ENCODE results near the gene CYP4V2.

Gene CYP4V2

DNA sequence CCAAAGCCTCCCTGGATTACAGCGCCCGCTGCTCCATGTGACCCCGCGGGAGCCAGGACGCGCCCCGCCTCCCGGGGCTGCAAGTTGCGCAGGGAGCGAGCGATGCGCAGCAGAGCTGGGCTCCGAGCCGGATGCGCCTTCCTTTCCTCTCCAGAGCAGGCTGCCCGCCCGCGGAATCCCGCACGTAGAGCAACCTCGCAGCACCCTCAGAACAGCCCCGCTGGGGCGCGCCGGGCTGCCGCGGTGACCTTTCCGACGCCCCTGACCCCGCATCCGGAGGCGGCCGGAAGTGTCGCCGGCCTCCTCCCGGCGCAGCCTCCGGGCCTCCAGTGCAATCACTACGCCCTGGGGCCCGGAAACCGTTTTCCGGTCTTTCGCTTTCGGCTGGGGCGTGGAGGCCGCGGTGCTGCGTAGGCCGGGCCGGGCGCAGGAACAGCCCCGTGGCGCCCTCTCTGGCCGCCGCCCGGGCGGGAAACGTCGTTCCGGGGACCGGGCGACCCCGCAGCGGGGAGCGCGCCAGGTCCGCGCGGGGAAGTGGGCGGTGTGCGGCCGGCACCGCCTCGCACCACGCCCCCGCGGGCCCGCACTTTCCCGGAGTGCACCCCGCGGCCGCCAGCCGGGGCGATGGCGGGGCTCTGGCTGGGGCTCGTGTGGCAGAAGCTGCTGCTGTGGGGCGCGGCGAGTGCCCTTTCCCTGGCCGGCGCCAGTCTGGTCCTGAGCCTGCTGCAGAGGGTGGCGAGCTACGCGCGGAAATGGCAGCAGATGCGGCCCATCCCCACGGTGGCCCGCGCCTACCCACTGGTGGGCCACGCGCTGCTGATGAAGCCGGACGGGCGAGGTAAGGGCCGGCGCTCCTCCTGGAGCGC is at the start of gene CYP4V2:
CYP4V2 (plus strand) TSS at position 368 of the 866 bp plus-strand sequence; CDS start at position 625, 257 bp downstream.
- Histone ChIP-seq H3K36me3 (ENCODE audit: control insufficient read depth, insufficient read depth, low read length) (no peaks in the 10 kb centered on the region), H3K4me1 (ENCODE audit: control insufficient read depth, insufficient read depth, low read length) (peaks cover 8% of the 10 kb centered on the region), H3K27me3 (ENCODE audit: control insufficient read depth, insufficient read depth, low read length) (no peaks in the 10 kb centered on the region), H3K9ac (ENCODE audit: low read depth, low read length) (peak within 1 kb of the TSS; percentile 79), H3K9me3 (ENCODE audit: control insufficient read depth, insufficient read depth, low read length) (no peaks in the 10 kb centered on the region), H3K4me3 (ENCODE audit: low read depth, low read length) (peak within 1 kb of the TSS; percentile 72)

DNA sequence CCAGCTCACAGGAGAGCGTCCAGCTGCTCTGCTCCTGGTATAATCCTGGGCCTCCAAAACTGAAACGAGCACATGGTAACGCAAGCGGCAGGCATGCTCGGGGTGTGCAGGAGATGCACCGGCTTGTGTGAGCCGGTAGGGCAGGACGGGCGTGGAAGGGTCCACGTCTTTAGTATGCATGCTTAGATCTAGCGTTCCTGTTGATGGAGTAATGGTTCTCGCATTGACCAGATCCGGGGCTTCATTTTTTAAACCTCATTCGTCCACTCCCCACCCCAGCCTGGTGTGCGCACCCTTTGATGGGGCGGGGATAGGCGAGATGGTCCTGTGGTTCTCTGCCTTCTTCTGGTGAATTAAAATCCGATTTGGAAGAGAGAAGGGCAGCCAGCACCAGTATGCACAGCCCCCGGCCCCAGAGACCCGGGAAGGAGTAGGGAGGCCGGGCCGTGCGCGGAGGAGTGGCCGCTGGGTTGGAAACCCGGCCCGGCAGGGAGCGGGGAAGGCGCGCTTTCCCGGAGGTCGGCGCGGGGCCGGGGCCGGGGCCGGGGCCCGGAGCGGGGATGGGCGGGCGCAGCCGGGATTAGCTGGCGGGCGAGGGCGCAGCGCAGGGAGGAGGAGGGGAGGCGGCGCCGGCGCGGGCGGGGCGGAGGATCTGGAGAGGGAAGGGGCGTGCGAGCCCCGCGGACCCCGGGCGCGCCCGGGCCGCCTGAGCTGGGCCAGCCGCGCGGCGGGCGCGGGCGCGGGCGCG is 47.0 kb upstream of the CYP4V2 start:
- Histone ChIP-seq H3K4me3 (ENCODE audit: low read depth, low read length) (peak overlapping the region; percentile 64), H3K4me1 (ENCODE audit: control insufficient read depth, insufficient read depth, low read length) (peaks cover 7% of the 10 kb centered on the region), H3K9me3 (ENCODE audit: control insufficient read depth, insufficient read depth, low read length) (no peaks in the 10 kb centered on the region), H3K9ac (ENCODE audit: low read depth, low read length) (no peak overlapping the region), H3K36me3 (ENCODE audit: control insufficient read depth, insufficient read depth, low read length) (no peaks in the 10 kb centered on the region), H3K27me3 (ENCODE audit: control insufficient read depth, insufficient read depth, low read length) (peaks cover 41% of the 10 kb centered on the region)

DNA sequence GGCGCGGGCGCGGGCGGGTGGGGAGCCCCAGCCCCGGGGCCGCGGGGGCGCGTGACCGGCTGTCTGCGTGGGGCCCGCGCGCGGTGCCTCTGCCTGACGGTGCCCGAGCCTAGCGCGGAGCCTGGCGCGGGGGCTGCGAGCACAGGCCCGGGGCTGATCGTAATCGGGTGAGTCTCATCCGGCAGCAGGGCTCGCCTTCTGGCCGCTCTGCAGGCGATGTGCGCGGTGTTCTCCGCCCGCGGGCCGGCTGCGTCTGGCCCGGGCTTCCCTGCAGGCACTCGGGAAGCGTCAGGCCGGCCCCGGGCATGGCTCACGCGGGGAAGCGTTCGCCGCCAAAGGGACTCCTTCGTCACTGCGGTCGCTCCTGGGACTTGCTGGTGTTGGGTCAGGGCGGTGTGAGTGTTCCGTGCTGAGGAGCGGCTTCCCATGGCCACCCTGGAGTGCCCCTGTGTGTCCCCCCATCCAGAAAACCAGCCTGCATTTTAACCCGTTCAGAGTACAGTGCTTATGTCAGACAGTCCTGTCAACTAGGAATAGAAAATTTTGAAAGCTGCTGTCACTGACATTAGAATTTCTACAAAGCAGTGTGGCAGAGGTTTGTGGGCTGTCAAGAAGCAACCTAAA is 46.3 kb upstream of the CYP4V2 start:
- Histone ChIP-seq H3K4me3 (ENCODE audit: low read depth, low read length) (peak overlapping the region; percentile 47), H3K36me3 (ENCODE audit: control insufficient read depth, insufficient read depth, low read length) (no peaks in the 10 kb centered on the region), H3K27me3 (ENCODE audit: control insufficient read depth, insufficient read depth, low read length) (peaks cover 41% of the 10 kb centered on the region), H3K9me3 (ENCODE audit: control insufficient read depth, insufficient read depth, low read length) (no peaks in the 10 kb centered on the region), H3K4me1 (ENCODE audit: control insufficient read depth, insufficient read depth, low read length) (peaks cover 9% of the 10 kb centered on the region), H3K9ac (ENCODE audit: low read depth, low read length) (no peak overlapping the region)

DNA sequence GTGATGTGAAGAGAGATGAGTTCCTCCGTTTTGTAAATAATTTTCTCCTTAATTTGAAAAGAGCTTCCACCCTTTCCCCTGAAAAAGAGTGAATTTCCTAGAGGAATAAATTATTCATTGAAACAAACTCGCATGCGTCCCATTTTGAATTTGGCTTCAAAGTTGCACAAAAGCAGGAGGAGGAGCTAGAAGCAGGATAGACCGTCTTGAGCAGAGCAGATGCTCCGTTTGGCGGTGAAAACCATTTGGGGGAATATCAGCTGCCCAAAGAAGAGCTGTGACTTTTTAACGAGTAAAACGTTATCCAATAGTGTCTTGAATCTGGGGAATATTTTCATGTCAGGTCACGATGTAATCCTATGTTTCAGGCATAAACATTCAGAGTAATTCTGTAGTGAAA is 44.9 kb upstream of the CYP4V2 start:
- Histone ChIP-seq H3K9me3 (ENCODE audit: control insufficient read depth, insufficient read depth, low read length) (no peaks in the 10 kb centered on the region), H3K27me3 (ENCODE audit: control insufficient read depth, insufficient read depth, low read length) (peaks cover 41% of the 10 kb centered on the region), H3K4me3 (ENCODE audit: low read depth, low read length) (no peak overlapping the region), H3K36me3 (ENCODE audit: control insufficient read depth, insufficient read depth, low read length) (no peaks in the 10 kb centered on the region), H3K9ac (ENCODE audit: low read depth, low read length) (no peak overlapping the region), H3K4me1 (ENCODE audit: control insufficient read depth, insufficient read depth, low read length) (peaks cover 9% of the 10 kb centered on the region)

DNA sequence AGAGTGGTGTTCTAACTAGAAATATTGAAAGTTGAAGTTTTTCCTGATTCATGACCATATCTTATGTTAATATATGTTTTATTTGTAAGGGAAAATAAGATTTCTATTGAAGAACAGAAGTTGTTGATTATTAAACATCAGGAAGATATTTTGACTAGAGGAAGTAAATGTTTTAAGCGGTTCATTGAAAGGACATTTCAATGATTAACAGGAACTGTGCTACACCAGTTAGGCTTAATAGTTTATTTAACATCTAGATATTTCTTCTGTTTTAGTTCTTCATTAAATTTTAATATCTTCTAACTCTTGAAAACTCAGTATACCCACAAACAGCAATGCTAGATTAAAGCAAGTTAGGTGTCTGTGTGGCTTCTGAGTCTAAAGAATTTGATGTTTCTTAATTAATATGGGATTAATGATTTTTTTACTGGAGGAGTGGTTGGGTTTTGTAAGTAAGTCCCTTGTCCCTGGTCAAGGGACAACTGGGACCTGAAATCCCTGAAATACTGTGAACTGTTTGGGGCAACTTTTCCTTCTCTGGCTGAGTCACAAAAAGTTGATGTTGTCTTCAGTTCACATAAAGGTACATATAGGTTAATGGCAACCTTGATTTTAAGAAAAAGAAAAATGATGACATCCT is 42.9 kb upstream of the CYP4V2 start:
- Histone ChIP-seq H3K36me3 (ENCODE audit: control insufficient read depth, insufficient read depth, low read length) (no peaks in the 10 kb centered on the region), H3K9me3 (ENCODE audit: control insufficient read depth, insufficient read depth, low read length) (no peaks in the 10 kb centered on the region), H3K9ac (ENCODE audit: low read depth, low read length) (no peak overlapping the region), H3K27me3 (ENCODE audit: control insufficient read depth, insufficient read depth, low read length) (peaks cover 38% of the 10 kb centered on the region), H3K4me1 (ENCODE audit: control insufficient read depth, insufficient read depth, low read length) (peaks cover 9% of the 10 kb centered on the region), H3K4me3 (ENCODE audit: low read depth, low read length) (no peak overlapping the region)

DNA sequence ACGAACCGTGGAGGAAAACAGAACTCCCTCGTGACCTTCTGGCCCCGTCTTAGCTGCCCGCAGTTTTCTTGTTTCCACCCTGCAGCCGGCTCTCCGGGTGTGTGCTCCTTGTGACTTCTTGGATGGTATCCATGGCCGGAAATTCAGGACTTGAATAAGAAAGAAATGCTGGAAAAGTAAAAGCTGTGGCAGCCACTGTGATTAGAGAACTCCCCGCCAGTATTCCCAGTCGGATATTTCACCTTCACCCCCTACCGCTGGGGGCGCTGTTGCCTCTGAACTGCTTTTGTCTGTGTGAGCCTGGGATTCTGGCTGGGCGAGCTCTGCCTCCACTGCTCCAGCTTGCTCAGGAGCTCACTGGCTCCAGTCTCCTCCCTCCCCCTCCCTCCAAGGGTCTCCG is 41.5 kb upstream of the CYP4V2 start:
- no peaks in the 10 kb centered on the region for H3K9me3 ChIP-seq (ENCODE audit: control insufficient read depth, insufficient read depth, low read length)
- no peak overlapping the region for H3K9ac ChIP-seq (ENCODE audit: low read depth, low read length)
- peaks cover 30% of the 10 kb centered on the region for H3K27me3 ChIP-seq (ENCODE audit: control insufficient read depth, insufficient read depth, low read length)
- H3K4me1 ChIP-seq (ENCODE audit: control insufficient read depth, insufficient read depth, low read length), result peaks cover 7% of the 10 kb centered on the region
- H3K4me3 ChIP-seq (ENCODE audit: low read depth, low read length), result peak overlapping the region; percentile 38
- no peaks in the 10 kb centered on the region for H3K36me3 ChIP-seq (ENCODE audit: control insufficient read depth, insufficient read depth, low read length)

DNA sequence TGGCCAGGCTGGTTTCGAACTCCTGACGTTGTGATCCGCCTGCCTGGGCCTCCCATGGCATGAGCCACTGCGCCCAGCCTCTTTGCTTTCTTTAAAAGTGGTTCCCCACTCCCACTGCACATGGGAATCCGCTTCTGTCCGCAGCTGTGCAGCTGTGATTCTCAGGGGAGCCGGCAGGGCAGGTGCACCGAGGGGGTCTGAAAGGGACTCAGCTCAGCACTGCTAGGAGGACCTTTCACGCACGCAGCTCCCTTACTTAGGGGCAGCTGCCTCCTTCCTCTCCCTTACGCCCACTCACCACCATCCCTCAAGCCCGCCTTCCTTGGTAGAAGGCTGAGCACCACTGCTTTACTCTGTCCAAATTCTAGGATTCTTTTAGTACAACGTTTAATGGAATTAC is 40.4 kb upstream of the CYP4V2 start:
- peaks cover 22% of the 10 kb centered on the region for H3K27me3 ChIP-seq (ENCODE audit: control insufficient read depth, insufficient read depth, low read length)
- H3K4me1 ChIP-seq (ENCODE audit: control insufficient read depth, insufficient read depth, low read length), result peaks cover 3% of the 10 kb centered on the region
- no peak overlapping the region for H3K4me3 ChIP-seq (ENCODE audit: low read depth, low read length)
- no peaks in the 10 kb centered on the region for H3K36me3 ChIP-seq (ENCODE audit: control insufficient read depth, insufficient read depth, low read length)
- H3K9me3 ChIP-seq (ENCODE audit: control insufficient read depth, insufficient read depth, low read length), result no peaks in the 10 kb centered on the region
- H3K9ac ChIP-seq (ENCODE audit: low read depth, low read length), result no peak overlapping the region

DNA sequence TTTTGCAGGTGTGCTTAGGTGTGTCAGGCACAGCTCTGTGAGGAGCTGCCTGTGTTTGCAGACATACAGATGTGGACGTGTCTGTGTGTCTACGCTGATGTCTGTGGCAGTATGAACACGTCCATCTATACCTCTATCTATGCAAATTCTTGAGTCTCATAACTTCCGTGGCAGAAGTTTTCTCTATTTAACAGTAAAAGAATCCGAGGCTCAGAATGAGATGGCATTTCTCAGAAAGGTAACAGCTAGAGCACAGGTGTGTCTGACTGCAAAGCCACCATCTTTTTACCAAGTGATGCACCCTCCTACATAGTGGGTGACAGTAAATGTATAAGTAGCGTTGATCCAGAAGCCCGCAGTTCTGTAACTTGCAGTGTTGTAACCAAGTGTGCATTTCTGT is 39.9 kb upstream of the CYP4V2 start:
- Histone ChIP-seq H3K36me3 (ENCODE audit: control insufficient read depth, insufficient read depth, low read length) (no peaks in the 10 kb centered on the region), H3K27me3 (ENCODE audit: control insufficient read depth, insufficient read depth, low read length) (peaks cover 16% of the 10 kb centered on the region), H3K9ac (ENCODE audit: low read depth, low read length) (no peak overlapping the region), H3K4me3 (ENCODE audit: low read depth, low read length) (no peak overlapping the region), H3K4me1 (ENCODE audit: control insufficient read depth, insufficient read depth, low read length) (peaks cover 3% of the 10 kb centered on the region), H3K9me3 (ENCODE audit: control insufficient read depth, insufficient read depth, low read length) (no peaks in the 10 kb centered on the region)

DNA sequence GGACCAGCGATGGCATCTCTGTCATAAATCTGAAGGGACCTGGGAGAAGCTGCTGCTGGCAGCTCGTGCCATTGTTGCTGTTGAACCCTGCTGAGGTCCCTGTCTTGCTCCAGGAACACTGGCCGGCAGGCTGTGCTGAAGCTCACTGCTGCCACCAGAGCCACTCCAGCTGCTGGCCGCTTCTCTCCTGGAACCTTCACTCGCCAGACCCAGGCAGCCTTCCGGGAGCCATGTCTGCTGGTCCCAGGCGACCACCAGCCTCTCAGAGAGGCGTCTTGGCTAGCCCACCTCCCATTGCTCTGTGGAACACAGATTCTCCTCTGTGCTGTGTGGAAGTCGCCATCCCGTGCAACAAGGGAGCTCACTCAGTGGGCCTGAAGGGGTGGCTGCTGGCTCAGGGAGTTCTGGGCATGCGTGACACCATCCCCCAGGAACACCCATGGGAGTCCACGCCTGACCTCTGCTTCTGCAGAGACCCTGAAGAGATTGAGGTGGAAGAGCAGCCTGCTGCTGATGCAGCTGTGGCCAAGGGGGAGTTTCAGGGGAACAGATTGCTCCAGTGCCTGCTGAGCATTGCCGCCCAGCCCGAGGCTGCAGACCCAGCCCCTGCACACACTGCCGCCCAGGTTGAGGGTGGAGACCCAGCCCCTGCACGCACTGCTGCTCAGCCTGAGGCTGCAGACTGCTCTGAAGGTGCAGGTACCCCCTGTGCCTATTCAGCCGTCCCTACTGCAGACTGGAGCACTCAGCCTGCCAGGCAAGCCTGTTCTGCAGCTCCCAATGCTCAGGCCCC is 33.1 kb upstream of the CYP4V2 start:
- no peaks in the 10 kb centered on the region for H3K36me3 ChIP-seq (ENCODE audit: control insufficient read depth, insufficient read depth, low read length)
- no peaks in the 10 kb centered on the region for H3K4me1 ChIP-seq (ENCODE audit: control insufficient read depth, insufficient read depth, low read length)
- no peak overlapping the region for H3K4me3 ChIP-seq (ENCODE audit: low read depth, low read length)
- H3K9me3 ChIP-seq (ENCODE audit: control insufficient read depth, insufficient read depth, low read length), result no peaks in the 10 kb centered on the region
- H3K9ac ChIP-seq (ENCODE audit: low read depth, low read length), result no peak overlapping the region
- no peaks in the 10 kb centered on the region for H3K27me3 ChIP-seq (ENCODE audit: control insufficient read depth, insufficient read depth, low read length)

DNA sequence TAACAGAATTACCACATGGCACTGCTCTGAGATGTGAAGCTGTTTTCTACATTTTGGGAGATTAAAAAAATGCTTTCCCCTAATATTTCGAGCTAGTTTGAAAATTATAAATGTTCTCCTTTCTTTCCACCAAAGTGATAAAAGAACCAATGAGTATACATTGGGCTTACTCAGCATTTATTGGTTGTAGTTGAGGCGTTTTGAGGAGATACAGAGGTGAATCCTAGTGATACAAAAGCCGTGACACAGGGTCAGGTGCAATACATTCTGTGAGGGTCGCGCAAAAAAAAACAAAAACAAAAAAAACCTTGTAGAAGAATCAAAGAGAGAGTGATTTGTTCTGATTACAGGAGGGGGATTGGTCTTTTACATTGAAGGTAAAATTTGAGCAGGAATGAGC is 32.4 kb upstream of the CYP4V2 start:
- Histone ChIP-seq H3K36me3 (ENCODE audit: control insufficient read depth, insufficient read depth, low read length) (no peaks in the 10 kb centered on the region), H3K9me3 (ENCODE audit: control insufficient read depth, insufficient read depth, low read length) (no peaks in the 10 kb centered on the region), H3K27me3 (ENCODE audit: control insufficient read depth, insufficient read depth, low read length) (no peaks in the 10 kb centered on the region), H3K4me1 (ENCODE audit: control insufficient read depth, insufficient read depth, low read length) (no peaks in the 10 kb centered on the region), H3K9ac (ENCODE audit: low read depth, low read length) (no peak overlapping the region), H3K4me3 (ENCODE audit: low read depth, low read length) (no peak overlapping the region)

DNA sequence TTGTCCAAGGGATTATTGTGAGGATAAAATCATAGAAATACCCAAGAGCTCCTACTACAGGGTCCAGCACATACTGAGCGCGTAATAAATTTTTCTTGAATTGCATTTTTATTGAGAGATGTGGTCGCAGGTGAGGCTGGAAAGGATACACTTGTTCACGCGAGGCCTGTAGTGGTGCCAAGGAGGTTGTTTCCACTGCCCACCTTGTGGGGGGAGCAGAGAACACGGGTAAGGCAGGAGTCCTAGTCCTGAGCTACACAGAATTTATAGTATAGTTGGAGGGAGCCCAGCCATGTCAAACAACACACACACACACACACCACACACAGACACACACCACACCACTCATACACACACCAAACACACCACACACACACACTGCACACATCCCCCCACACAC is 31.8 kb upstream of the CYP4V2 start:
- no peak overlapping the region for H3K9ac ChIP-seq (ENCODE audit: low read depth, low read length)
- no peaks in the 10 kb centered on the region for H3K9me3 ChIP-seq (ENCODE audit: control insufficient read depth, insufficient read depth, low read length)
- no peaks in the 10 kb centered on the region for H3K27me3 ChIP-seq (ENCODE audit: control insufficient read depth, insufficient read depth, low read length)
- no peak overlapping the region for H3K4me3 ChIP-seq (ENCODE audit: low read depth, low read length)
- no peaks in the 10 kb centered on the region for H3K4me1 ChIP-seq (ENCODE audit: control insufficient read depth, insufficient read depth, low read length)
- no peaks in the 10 kb centered on the region for H3K36me3 ChIP-seq (ENCODE audit: control insufficient read depth, insufficient read depth, low read length)
